HCT116 (cell line): Measurements from ENCODE around the gene MRTFB. TPM values are rescaled to one million over a fixed set of nuclear protein-coding genes. Genes with fewer than 3 reads are reported as not detected.

Experiments used
- ATAC-seq: fragments of 200-7000 bp; cut with Tn5 transposase; 2 replicates; pipeline ENCODE4 v1.9.1; 2020; ENCODE audit warnings: mild to moderate bottlenecking, moderate library complexity
- BruUV-seq: library from RNA; stranded (reverse); fragments of 400-500 nt; replicated peaks from 2 replicates; lab custom pipeline; 2021; lab: Mats Ljungman, UMichigan
- CTCF ChIA-PET: fragments of 300-600 bp; sonication (Branson Sonifier 250); formaldehyde crosslinking; loops from one replicate; lab custom pipeline; 2021; ENCODE audit warnings: antibody characterized with exemption; lab: Charles Lee
- POLR2A ChIA-PET: fragments of 300-600, 350-600 bp; sonication (Branson Sonifier 250); formaldehyde crosslinking; loops from one replicate; lab custom pipeline; 2021; ENCODE audit warnings: antibody characterized with exemption; lab: Charles Lee
- RAD21 ChIA-PET, 2 experiments: fragments of 300-600 bp; sonication (Branson Sonifier 250); formaldehyde crosslinking; loops; one replicate each; lab custom pipeline; 2023; ENCODE audit warnings: low total read pairs in 2 of 2; ENCODE audit not compliant: uncharacterized antibody in 2 of 2, unreplicated experiment in 2 of 2, low non-redundant PET in 1 of 2; lab: Charles Lee
- DNase-seq: peaks from one replicate; pipeline ENCODE4 v3.0.0-alpha.2; 2010; ENCODE audit warnings: low read depth, low spot score
- H2AFZ ChIP-seq: fragments of 200-600 bp; shearing (Covaris generic), sonication (generic); 2 replicates; pipeline ENCODE4 v1.6.1; 2017; ENCODE audit warnings: low read depth, mixed run types, mixed read lengths, antibody characterized with exemption, low read length; ENCODE audit not compliant: poor library complexity, severe bottlenecking
- H3K27ac ChIP-seq: 2 replicates; pipeline ENCODE4 v1.5.1; 2012; ENCODE audit warnings: low read depth, low read length
- H3K27me3 ChIP-seq: fragments of 200-600 bp; sonication (generic); 2 replicates; pipeline ENCODE4 v1.6.1; 2016; ENCODE audit warnings: mixed run types, low read length, mixed read lengths; ENCODE audit not compliant: insufficient read depth
- H3K36me3 ChIP-seq, 2 experiments: fragments of 200-500 bp in 1 of 2; fragments of 200-600 bp in 1 of 2; sonication (Bioruptor generic) in 1 of 2; sonication (generic) in 1 of 2; 2 replicates each; pipeline versions ENCODE4 v1.5.1 to v1.6.1; 2014 to 2016; ENCODE audit warnings: low read length in 2 of 2, inconsistent platforms in 1 of 2, mixed read lengths in 1 of 2, mixed run types in 1 of 2; ENCODE audit not compliant: insufficient read depth in 2 of 2, control insufficient read depth in 1 of 2
- H3K4me1 ChIP-seq, 2 experiments: fragments of 200-600 bp in 1 of 2; sonication (generic) in 1 of 2; 2 replicates each; pipeline versions ENCODE4 v1.5.1 to v1.6.1; 2012 to 2017; ENCODE audit warnings: low read length in 2 of 2, inconsistent platforms in 1 of 2, mild to moderate bottlenecking in 1 of 2, mixed read lengths in 1 of 2, mixed run types in 1 of 2, moderate library complexity in 1 of 2; ENCODE audit not compliant: insufficient read depth in 2 of 2, control insufficient read depth in 1 of 2
- H3K4me2 ChIP-seq: fragments of 200-600 bp; sonication (generic); 2 replicates; pipeline ENCODE4 v1.6.1; 2017; ENCODE audit warnings: mixed run types, low read length, mixed read lengths
- H3K4me3 ChIP-seq, 2 experiments: fragments of 200-600 bp in 1 of 2; sonication (generic) in 1 of 2; replicated peaks in 1 of 2; 2 replicates each; pipeline ENCODE4 v1.5.1; 2011 to 2016; ENCODE audit warnings: low read length in 2 of 2, control low read depth in 1 of 2, low read depth in 1 of 2, mild to moderate bottlenecking in 1 of 2, mixed read lengths in 1 of 2, mixed run types in 1 of 2
- H3K79me2 ChIP-seq: fragments of 200-600 bp; sonication (generic); 2 replicates; pipeline ENCODE4 v1.6.1; 2017; ENCODE audit warnings: mild to moderate bottlenecking, mixed run types, low read length, moderate library complexity, mixed read lengths; ENCODE audit not compliant: insufficient read depth
- H3K9ac ChIP-seq: fragments of 200-600 bp; sonication (generic); 2 replicates; pipeline ENCODE4 v1.6.1; 2016; ENCODE audit warnings: low read length, mixed read lengths
- H3K9me2 ChIP-seq: fragments of 200-600 bp; sonication (generic), shearing (Covaris generic); 2 replicates; pipeline ENCODE4 v1.6.1; 2017; ENCODE audit warnings: mixed run types, mild to moderate bottlenecking, moderate library complexity; ENCODE audit not compliant: insufficient read depth
- H3K9me3 ChIP-seq, 2 experiments: fragments of 200-500 bp in 1 of 2; fragments of 200-600 bp in 1 of 2; sonication (Bioruptor generic) in 1 of 2; sonication (generic) in 1 of 2; 2 replicates each; pipeline ENCODE4 v1.6.1; 2014 to 2017; ENCODE audit warnings: low read length in 2 of 2, mixed read lengths in 2 of 2, inconsistent platforms in 1 of 2, low read depth in 1 of 2, mild to moderate bottlenecking in 1 of 2, mixed run types in 1 of 2, moderate library complexity in 1 of 2; ENCODE audit not compliant: control insufficient read depth in 1 of 2, insufficient read depth in 1 of 2
- H4K20me1 ChIP-seq: fragments of 200-600 bp; sonication (generic), shearing (Covaris generic); 2 replicates; pipeline ENCODE4 v1.6.1; 2017; ENCODE audit warnings: mixed run types, mild to moderate bottlenecking, moderate library complexity; ENCODE audit not compliant: insufficient read depth
- CEBPB ChIP-seq: IDR thresholded peaks from 2 replicates; pipeline ENCODE4 v1.6.1; 2012; ENCODE audit warnings: low read depth
- ELF1 ChIP-seq: IDR thresholded peaks from 2 replicates; pipeline ENCODE4 v1.6.1; 2012; ENCODE audit warnings: low read depth, borderline replicate concordance
- EZH2 ChIP-seq: fragments of 200-600 bp; sonication (generic); IDR thresholded peaks from 2 replicates; pipeline ENCODE4 v1.6.1; 2017; ENCODE audit warnings: antibody characterized with exemption, mixed run types
- EZH2phosphoT487 ChIP-seq: fragments of 200-600 bp; IDR thresholded peaks from 2 replicates; pipeline ENCODE4 v1.6.1; 2018; ENCODE audit warnings: antibody characterized with exemption, borderline replicate concordance
- FOSL1 ChIP-seq: IDR thresholded peaks from 2 replicates; pipeline ENCODE4 v1.6.1; 2012; ENCODE audit warnings: low read depth
- SIN3A ChIP-seq: IDR thresholded peaks from 2 replicates; pipeline ENCODE4 v1.6.1; 2012; ENCODE audit warnings: low read depth
- SP1 ChIP-seq: IDR thresholded peaks from 2 replicates; pipeline ENCODE4 v1.6.1; 2012; ENCODE audit warnings: low read depth
- SRF ChIP-seq: IDR thresholded peaks from 2 replicates; pipeline ENCODE4 v1.6.1; 2012; ENCODE audit warnings: low read depth
- TCF7L2 ChIP-seq: IDR thresholded peaks from 2 replicates; pipeline ENCODE4 v1.7.0; 2011; ENCODE audit warnings: borderline replicate concordance, inconsistent platforms; ENCODE audit not compliant: insufficient read depth, insufficient read length; ENCODE audit errors: extremely low read depth
- ZFX ChIP-seq: fragments of 450-650 bp; IDR thresholded peaks from 2 replicates; pipeline ENCODE4 v1.6.1; 2017
- intact Hi-C: fragments of 100-400 bp; cut with micrococcal nuclease; formaldehyde crosslinking; loops from 2 replicates; pipeline ENCODE4 v1.10.0; 2022
- total RNA-seq: library from RNA; stranded (reverse); gene quantifications from one replicate; pipeline ENCODE4 v1.2.1, GENCODE V29; 2021; ENCODE audit not compliant: unreplicated experiment
- TF ChIP-seq, protein P1 (sequence below): IDR thresholded peaks from 2 replicates; pipeline ENCODE4 v1.6.1; 2012
- TF ChIP-seq, protein P2 (sequence below): IDR thresholded peaks from 2 replicates; pipeline ENCODE4 v1.6.1; 2012; ENCODE audit warnings: low read depth
- TF ChIP-seq, protein P3 (sequence below), 3 experiments: fragments of 200-600 bp in 1 of 3; sonication (generic) in 1 of 3; IDR thresholded peaks in 2 of 3; conservative IDR thresholded peaks in 1 of 3; 2 replicates each; pipeline ENCODE4 v1.5.1; 2012 to 2017; ENCODE audit warnings: low read depth in 2 of 3, low read length in 2 of 3, antibody characterized with exemption in 1 of 3, borderline replicate concordance in 1 of 3, control low read depth in 1 of 3, mild to moderate bottlenecking in 1 of 3, mixed read lengths in 1 of 3, mixed run types in 1 of 3, moderate library complexity in 1 of 3; ENCODE audit not compliant: insufficient read depth in 1 of 3
- TF ChIP-seq, protein P4 (sequence below): IDR thresholded peaks from 2 replicates; pipeline ENCODE4 v1.6.1; 2012

The MRTFB gene
- total RNA-seq, 1 experiment from 2014 or later = 39.0 TPM

DNA sequence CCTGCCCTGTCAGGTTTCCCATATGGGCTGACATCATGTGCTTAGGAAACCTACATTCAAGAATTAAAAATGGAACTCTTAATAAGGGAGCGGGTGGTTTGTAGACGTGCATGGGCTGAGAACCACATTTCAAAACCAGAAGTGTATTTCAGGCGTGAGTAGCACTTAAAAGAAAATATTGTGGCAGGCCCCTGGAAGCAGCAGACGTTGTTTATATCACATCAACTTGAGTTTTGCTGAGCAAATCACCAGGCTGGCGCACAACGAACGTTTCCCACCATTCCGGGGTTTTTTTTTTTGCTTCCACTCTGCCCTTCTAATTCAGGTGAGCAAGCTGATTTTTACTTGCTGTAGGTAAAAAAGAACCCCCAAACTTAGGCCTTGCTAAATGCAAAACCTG lies 220.2 kb downstream of the MRTFB start:
- Histone ChIP-seq H4K20me1 (no peaks in the 10 kb centered on the region), H3K27ac (no peak overlapping the region), H3K4me3 (no peak overlapping the region), H3K27me3 (no peaks in the 10 kb centered on the region), H3K36me3 (no peaks in the 10 kb centered on the region), H3K79me2 (no peaks in the 10 kb centered on the region)
- ChIA-PET POLR2A (no interaction called here), CTCF (no interaction called here), RAD21 (no interaction called here)
- intact Hi-C loops = no loop called here
- no peak for DNase-seq
- ATAC-seq = no peak
- TF ChIP-seq, protein P1, sequence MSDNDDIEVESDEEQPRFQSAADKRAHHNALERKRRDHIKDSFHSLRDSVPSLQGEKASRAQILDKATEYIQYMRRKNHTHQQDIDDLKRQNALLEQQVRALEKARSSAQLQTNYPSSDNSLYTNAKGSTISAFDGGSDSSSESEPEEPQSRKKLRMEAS = no peak
- TF ChIP-seq, protein P2, sequence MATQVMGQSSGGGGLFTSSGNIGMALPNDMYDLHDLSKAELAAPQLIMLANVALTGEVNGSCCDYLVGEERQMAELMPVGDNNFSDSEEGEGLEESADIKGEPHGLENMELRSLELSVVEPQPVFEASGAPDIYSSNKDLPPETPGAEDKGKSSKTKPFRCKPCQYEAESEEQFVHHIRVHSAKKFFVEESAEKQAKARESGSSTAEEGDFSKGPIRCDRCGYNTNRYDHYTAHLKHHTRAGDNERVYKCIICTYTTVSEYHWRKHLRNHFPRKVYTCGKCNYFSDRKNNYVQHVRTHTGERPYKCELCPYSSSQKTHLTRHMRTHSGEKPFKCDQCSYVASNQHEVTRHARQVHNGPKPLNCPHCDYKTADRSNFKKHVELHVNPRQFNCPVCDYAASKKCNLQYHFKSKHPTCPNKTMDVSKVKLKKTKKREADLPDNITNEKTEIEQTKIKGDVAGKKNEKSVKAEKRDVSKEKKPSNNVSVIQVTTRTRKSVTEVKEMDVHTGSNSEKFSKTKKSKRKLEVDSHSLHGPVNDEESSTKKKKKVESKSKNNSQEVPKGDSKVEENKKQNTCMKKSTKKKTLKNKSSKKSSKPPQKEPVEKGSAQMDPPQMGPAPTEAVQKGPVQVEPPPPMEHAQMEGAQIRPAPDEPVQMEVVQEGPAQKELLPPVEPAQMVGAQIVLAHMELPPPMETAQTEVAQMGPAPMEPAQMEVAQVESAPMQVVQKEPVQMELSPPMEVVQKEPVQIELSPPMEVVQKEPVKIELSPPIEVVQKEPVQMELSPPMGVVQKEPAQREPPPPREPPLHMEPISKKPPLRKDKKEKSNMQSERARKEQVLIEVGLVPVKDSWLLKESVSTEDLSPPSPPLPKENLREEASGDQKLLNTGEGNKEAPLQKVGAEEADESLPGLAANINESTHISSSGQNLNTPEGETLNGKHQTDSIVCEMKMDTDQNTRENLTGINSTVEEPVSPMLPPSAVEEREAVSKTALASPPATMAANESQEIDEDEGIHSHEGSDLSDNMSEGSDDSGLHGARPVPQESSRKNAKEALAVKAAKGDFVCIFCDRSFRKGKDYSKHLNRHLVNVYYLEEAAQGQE = no peak
- TF ChIP-seq, all 23 proteins: peak for 0
- no peak overlapping the region for H2AFZ ChIP-seq
- H3K4me2 ChIP-seq = no peak overlapping the region
- H3K9me2 ChIP-seq = no peaks in the 10 kb centered on the region
- H3K4me1 ChIP-seq = no peaks in the 10 kb centered on the region
- H3K9me3 ChIP-seq = peaks cover 11% of the 10 kb centered on the region in 2 experiments; a peak in 3 of 4 replicates
- no TSS peak for BruUV-seq
- H3K9ac ChIP-seq = no peak overlapping the region

DNA sequence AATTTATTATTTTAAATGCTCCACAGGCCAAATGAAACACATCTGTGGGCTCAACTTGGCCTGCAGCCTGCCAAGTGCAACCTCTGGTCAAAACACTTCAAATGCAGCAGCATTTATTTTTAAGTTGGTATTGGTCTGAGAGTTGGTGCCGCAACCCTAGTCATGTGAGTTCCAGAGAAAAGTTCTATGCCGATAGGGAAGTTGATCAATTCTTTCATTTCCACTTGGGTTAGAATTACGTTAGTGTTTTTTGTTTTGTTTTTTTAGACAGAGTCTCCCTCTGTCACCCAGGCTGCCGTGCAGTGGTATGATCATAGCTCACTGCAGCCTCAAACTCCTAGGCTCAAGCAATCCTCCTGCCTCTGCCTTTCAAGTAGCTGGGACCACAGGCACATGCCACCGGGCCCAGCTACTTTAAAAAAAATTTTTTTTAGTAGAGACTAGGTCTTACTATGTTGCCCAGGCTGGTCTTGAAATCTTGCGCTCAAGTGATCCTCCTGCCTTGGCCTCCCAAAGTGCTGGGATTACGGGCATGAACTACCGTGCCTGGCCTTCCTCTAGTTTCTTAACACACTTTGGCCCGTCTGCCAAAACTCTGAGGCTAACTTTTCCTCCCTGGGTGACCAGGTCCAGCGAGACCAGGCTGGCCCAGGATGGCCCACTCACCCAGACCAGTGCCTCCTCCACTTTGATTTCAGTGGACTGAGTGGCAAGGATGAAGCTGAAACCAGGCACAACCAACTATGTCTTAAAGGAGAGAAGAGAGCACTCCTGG lies 221.1 kb downstream of the MRTFB start:
- ATAC-seq (no peak), DNase-seq (no peak)
- no peaks in the 10 kb centered on the region for H3K36me3 ChIP-seq
- intact Hi-C loops = no loop called here
- CTCF ChIA-PET = no interaction called here
- H3K4me1 ChIP-seq = no peaks in the 10 kb centered on the region
- no peak overlapping the region for H3K4me2 ChIP-seq
- no peaks in the 10 kb centered on the region for H3K27me3 ChIP-seq
- H3K9me2 ChIP-seq = no peaks in the 10 kb centered on the region
- H3K79me2 ChIP-seq = no peaks in the 10 kb centered on the region
- no TSS peak for BruUV-seq
- no peak overlapping the region for H3K27ac ChIP-seq
- H3K9me3 ChIP-seq = peaks cover 11% of the 10 kb centered on the region in 2 experiments; a peak in 3 of 4 replicates
- no peaks in the 10 kb centered on the region for H4K20me1 ChIP-seq
- no peak overlapping the region for H3K9ac ChIP-seq
- POLR2A ChIA-PET = interaction anchor here (0.6 kb wide), 1 partner anchor 230 kb away, joined by 3 read pairs; no protein-coding TSS in a partner anchor
- RAD21 ChIA-PET = no interaction called here
- no peak overlapping the region for H3K4me3 ChIP-seq
- H2AFZ ChIP-seq = no peak overlapping the region
- no peak for TF ChIP-seq CEBPB
- TF ChIP-seq SP1 = no peak
- no peak for TF ChIP-seq FOSL1
- no peak for TF ChIP-seq ELF1
- TF ChIP-seq EZH2phosphoT487 = no peak
- TF ChIP-seq ZFX = no peak
- no peak for TF ChIP-seq SRF
- TF ChIP-seq, protein P3, sequence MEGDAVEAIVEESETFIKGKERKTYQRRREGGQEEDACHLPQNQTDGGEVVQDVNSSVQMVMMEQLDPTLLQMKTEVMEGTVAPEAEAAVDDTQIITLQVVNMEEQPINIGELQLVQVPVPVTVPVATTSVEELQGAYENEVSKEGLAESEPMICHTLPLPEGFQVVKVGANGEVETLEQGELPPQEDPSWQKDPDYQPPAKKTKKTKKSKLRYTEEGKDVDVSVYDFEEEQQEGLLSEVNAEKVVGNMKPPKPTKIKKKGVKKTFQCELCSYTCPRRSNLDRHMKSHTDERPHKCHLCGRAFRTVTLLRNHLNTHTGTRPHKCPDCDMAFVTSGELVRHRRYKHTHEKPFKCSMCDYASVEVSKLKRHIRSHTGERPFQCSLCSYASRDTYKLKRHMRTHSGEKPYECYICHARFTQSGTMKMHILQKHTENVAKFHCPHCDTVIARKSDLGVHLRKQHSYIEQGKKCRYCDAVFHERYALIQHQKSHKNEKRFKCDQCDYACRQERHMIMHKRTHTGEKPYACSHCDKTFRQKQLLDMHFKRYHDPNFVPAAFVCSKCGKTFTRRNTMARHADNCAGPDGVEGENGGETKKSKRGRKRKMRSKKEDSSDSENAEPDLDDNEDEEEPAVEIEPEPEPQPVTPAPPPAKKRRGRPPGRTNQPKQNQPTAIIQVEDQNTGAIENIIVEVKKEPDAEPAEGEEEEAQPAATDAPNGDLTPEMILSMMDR (IDR thresholded peaks at IDR 0.05 in 2 of 3, conservative IDR thresholded peaks at IDR 0.05 in 1 of 3; ENCODE audit: borderline replicate concordance in 1 of 3, insufficient read depth in 1 of 3, low read depth in 2 of 3, low read length in 2 of 3) = no peak
- TF ChIP-seq, protein P4, sequence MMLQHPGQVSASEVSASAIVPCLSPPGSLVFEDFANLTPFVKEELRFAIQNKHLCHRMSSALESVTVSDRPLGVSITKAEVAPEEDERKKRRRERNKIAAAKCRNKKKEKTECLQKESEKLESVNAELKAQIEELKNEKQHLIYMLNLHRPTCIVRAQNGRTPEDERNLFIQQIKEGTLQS = no peak
- TF ChIP-seq SIN3A = no peak
- no peak for TF ChIP-seq TCF7L2
- TF ChIP-seq EZH2 = no peak
